ENCODE measurements around the gene SH3TC1.

DNA sequence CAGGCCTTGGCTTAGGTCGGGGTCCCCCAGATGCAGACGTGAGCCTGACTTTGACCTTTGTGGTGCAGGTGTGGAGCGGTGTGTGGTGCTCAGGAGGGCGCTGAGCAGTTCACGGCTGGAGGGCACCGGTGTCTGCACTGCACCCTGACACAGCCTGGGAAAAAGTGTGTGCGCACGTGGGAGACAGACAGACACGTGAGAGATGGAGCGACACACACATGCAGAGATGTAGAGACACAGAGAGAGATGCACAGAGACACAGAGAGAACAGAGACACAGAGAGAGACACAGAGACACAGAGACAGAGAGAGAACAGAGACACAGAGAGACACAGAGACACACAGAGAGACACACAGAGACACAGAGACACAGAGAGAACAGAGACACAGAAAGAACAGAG, 64.3 kb downstream of the SH3TC1 start:
- TF ChIP-seq, protein P1, sequence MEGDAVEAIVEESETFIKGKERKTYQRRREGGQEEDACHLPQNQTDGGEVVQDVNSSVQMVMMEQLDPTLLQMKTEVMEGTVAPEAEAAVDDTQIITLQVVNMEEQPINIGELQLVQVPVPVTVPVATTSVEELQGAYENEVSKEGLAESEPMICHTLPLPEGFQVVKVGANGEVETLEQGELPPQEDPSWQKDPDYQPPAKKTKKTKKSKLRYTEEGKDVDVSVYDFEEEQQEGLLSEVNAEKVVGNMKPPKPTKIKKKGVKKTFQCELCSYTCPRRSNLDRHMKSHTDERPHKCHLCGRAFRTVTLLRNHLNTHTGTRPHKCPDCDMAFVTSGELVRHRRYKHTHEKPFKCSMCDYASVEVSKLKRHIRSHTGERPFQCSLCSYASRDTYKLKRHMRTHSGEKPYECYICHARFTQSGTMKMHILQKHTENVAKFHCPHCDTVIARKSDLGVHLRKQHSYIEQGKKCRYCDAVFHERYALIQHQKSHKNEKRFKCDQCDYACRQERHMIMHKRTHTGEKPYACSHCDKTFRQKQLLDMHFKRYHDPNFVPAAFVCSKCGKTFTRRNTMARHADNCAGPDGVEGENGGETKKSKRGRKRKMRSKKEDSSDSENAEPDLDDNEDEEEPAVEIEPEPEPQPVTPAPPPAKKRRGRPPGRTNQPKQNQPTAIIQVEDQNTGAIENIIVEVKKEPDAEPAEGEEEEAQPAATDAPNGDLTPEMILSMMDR (IDR thresholded peaks at IDR 0.05) = no peak
- no peak for TF ChIP-seq POLR2A (IDR thresholded peaks at IDR 0.05)

Data from adrenal gland (tissue), 5 donors.